Measurements from ENCODE around the gene KTN1.

Gene KTN1

GRCh38 chr14:55577229-55577628, 2.8 kb upstream of the KTN1 start:
- no peak for DNase-seq (ENCODE audit: low spot score)

GRCh38 chr14:55578511-55578910, 1.5 kb upstream of the KTN1 start:
- DNase-seq (ENCODE audit: low spot score) = no peak

GRCh38 chr14:55580470-55581341, 699 bp downstream of the KTN1 start:
- peak; percentile 79 for DNase-seq (ENCODE audit: low spot score)

- DNase-seq (ENCODE audit: low spot score) = no peak
These were observed 1.4 kb downstream of the KTN1 start for GRCh38 chr14:55581342-55581771.

- DNase-seq (ENCODE audit: low spot score) = no peak
These were observed 2.7 kb downstream of the KTN1 start for GRCh38 chr14:55582746-55583145.

GRCh38 chr14:55583942-55584468, 4.0 kb downstream of the KTN1 start:
- no peak for DNase-seq (ENCODE audit: low spot score)

GRCh38 chr14:55585854-55586253, 5.8 kb downstream of the KTN1 start:
- DNase-seq (ENCODE audit: low spot score) = no peak

- no peak for DNase-seq (ENCODE audit: low spot score)
These were observed 6.4 kb downstream of the KTN1 start for GRCh38 chr14:55586411-55586810.

GRCh38 chr14:55587847-55588246, 7.8 kb downstream of the KTN1 start:
- no peak for DNase-seq (ENCODE audit: low spot score)

- DNase-seq (ENCODE audit: low spot score) = no peak
These were observed 8.3 kb downstream of the KTN1 start for GRCh38 chr14:55588259-55588699.

GRCh38 chr14:55589171-55589570, 9.2 kb downstream of the KTN1 start:
- no peak for DNase-seq (ENCODE audit: low spot score)

- DNase-seq (ENCODE audit: low spot score) = no peak
These were observed 12.4 kb downstream of the KTN1 start for GRCh38 chr14:55592436-55592835.

- DNase-seq (ENCODE audit: low spot score) = no peak
These were observed 13.7 kb downstream of the KTN1 start for GRCh38 chr14:55593698-55594097.

GRCh38 chr14:55599250-55599879, 19.4 kb downstream of the KTN1 start:
- DNase-seq (ENCODE audit: low spot score) = no peak

GRCh38 chr14:55600784-55601561, 21.0 kb downstream of the KTN1 start:
- DNase-seq (ENCODE audit: low spot score) = no peak

- no peak for DNase-seq (ENCODE audit: low spot score)
These were observed 23.5 kb downstream of the KTN1 start for GRCh38 chr14:55603401-55603953.

GRCh38 chr14:55604488-55604887, 24.5 kb downstream of the KTN1 start:
- DNase-seq (ENCODE audit: low spot score) = no peak

- DNase-seq (ENCODE audit: low spot score) = no peak
These were observed 25.0 kb downstream of the KTN1 start for GRCh38 chr14:55604900-55605418.

- no peak for DNase-seq (ENCODE audit: low spot score)
These were observed 25.8 kb downstream of the KTN1 start for GRCh38 chr14:55605793-55606192.

GRCh38 chr14:55607386-55607785, 27.4 kb downstream of the KTN1 start:
- DNase-seq (ENCODE audit: low spot score) = no peak

GRCh38 chr14:55609681-55610080, 29.7 kb downstream of the KTN1 start:
- no peak for DNase-seq (ENCODE audit: low spot score)
